AG10803 (cell line): ENCODE data around the gene LRRC4B.

Experiments used
- DNase-seq: peaks from one replicate; pipeline ENCODE4 v3.0.0; 2010; ENCODE audit warnings: low read depth
- H3K4me3 ChIP-seq: 2 replicates; pipeline ENCODE4 v1.5.1; 2011; ENCODE audit warnings: mild to moderate bottlenecking, low read length, control low read depth
- TF ChIP-seq, protein P1 (sequence below): conservative IDR thresholded peaks from 2 replicates; pipeline ENCODE4 v1.5.1; 2011; ENCODE audit warnings: mild to moderate bottlenecking, low read length, control low read depth, inconsistent platforms

LRRC4B gene

DNA sequence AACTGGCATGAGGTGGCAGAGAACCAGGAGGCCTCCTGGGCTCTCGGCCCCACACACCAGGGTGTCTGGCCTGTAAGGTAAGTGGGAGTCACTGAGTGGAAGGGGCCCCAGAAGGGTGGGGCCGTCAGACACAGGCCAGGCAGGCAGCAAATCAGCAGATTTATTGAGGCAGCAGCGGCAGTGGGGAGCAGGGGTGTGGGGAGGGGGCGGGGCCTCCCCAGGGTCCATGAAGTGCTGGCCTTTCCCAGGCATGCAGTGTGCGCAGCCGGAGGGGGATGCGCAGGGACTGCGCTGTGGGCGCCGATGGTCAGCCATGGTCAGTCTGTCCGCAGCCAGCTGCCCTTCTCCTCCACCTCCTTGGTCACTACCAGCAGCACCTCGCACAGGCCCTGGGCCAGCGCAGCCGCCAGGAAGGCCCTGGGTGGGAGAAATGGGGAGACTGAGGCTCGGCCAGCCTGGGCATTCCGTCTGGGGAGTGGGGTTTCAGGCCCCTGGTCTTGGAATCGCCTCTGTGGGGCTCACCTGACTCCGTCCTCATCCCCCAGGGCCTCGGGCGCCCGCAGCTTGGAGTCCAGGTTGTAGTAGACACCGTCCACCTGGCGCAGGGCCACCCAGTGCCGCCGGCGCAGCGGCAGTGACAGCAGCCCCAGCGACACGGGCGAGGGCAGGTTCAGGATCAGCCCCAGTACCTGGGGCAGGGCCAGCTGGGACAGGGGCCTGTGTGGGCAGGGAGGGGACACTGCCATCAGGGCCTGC lies 62.2 kb downstream of the LRRC4B start:
- no peak for DNase-seq
- H3K4me3 ChIP-seq = no peak overlapping the region
- TF ChIP-seq, protein P1, sequence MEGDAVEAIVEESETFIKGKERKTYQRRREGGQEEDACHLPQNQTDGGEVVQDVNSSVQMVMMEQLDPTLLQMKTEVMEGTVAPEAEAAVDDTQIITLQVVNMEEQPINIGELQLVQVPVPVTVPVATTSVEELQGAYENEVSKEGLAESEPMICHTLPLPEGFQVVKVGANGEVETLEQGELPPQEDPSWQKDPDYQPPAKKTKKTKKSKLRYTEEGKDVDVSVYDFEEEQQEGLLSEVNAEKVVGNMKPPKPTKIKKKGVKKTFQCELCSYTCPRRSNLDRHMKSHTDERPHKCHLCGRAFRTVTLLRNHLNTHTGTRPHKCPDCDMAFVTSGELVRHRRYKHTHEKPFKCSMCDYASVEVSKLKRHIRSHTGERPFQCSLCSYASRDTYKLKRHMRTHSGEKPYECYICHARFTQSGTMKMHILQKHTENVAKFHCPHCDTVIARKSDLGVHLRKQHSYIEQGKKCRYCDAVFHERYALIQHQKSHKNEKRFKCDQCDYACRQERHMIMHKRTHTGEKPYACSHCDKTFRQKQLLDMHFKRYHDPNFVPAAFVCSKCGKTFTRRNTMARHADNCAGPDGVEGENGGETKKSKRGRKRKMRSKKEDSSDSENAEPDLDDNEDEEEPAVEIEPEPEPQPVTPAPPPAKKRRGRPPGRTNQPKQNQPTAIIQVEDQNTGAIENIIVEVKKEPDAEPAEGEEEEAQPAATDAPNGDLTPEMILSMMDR = no peak

DNA sequence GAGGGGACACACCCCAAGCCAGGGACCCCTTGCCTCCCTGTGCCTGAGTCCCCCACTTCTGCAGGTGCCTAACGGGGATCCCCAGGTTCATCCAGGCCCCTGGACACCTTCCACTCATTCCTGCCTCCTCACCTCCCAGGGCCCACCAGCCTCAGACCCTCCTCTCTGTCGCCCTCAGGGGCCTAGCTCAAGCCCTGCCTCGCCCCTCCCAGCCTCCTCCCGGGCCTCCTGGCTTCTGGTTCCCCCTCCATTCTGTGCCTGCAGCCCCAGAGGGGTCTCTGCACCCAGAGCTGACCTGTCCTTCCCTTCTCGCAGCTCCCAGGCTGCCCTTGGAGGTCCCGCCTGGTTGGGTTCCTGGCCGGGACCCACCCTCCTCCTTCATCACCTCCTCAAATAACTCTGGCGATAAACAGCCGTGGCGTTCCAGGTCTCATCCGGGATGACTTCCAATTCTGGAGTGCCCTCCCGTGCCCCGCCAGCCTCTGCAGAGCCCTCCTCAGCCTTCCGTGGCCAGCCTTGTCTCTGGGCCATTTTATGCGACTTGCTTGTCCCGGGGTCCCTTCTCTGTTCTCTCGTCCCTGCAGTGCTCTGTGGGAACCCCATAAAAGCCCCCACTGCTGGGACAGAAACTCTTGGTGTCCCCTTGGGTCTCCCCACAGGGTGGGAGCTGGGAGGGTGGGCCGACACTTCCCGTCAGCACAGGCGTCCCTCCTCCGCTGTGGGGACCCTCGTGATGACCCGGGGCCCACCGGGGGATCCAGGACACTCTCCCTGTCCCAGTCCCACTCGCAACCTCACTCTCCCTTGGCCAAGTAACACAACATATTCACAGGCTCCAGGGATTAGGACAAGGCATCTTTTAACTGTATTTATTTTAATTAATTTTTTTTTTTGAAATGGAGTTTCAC lies 66.4 kb downstream of the LRRC4B start:
- TF ChIP-seq, protein P1 = no peak
- DNase-seq = no peak
- H3K4me3 ChIP-seq = no peak overlapping the region

DNA sequence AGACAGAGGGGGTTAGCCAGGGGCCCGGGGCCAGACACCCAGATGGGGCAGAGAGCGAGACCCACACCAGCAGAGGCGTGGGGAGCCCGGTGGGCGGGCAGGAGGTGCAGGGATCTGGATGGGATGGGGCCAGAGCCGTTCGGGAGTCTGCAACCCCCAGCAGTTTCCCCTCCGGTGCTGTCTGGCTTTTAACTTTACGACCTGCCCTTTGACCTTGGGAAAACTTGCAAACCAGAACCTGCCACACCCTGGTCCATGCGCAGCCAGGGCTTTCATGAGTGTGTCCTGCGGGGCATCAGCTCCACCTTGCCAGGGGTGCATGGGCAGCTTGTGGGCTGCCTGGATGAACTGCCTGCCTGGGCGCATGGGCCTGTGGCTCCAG lies 67.1 kb downstream of the LRRC4B start:
- H3K4me3 ChIP-seq = no peak overlapping the region
- no peak for DNase-seq
- TF ChIP-seq, protein P1 = no peak

DNA sequence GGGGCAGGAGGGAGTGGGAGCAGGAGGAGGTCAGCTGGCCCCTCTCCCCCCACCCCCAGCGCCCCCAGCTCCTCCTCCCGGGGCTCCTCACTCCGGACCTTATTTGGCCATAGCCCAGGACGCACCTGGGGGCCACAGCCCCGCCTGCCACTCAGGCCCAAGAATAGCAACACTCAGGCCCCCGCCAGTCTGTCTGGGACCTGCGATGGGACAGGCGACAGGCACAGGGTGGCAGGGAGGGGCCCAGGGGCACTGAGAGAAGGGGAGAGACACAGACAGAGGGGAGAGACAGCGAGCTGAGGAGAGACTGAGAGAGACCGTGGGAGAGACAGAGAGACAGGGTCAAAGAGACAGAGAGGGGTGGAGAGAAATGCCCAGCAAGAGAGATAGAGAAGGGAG lies 67.5 kb downstream of the LRRC4B start:
- DNase-seq = no peak
- TF ChIP-seq, protein P1 = no peak
- no peak overlapping the region for H3K4me3 ChIP-seq

DNA sequence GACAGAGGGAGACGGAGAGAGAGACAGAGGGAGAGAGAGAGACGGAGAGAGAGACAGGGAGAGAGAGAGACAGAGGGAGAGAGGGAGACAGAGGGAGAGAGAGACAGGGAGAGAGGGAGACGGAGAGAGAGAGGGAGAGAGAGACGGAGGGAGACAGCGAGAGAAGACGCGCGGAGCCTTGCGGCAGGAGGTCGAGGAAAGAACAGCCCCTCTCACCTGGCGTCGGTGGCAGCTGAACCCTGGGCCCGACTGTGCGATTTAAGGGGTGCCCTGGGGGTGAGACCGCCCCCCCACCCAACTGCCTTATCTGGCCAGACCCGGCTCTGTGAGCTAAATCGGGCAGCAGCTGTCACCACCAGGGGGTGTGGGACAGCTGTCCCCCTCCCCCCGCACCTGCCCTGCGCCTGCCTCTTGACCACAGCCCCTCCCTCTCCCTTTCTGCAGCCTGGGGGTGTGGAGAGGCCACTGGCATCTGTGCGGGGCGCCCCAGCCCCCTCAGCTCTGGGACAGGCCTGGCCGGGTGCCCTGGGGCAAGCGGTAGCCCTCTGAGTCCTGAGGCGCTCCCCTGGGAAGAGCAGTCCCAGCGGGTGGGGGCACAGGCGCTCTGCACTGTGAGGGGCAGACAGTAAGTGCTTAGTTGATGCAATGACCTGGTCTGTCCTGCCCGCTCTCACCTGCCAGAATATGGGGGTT lies 68.0 kb downstream of the LRRC4B start:
- no peak overlapping the region for H3K4me3 ChIP-seq
- TF ChIP-seq, protein P1 = no peak
- DNase-seq = no peak

DNA sequence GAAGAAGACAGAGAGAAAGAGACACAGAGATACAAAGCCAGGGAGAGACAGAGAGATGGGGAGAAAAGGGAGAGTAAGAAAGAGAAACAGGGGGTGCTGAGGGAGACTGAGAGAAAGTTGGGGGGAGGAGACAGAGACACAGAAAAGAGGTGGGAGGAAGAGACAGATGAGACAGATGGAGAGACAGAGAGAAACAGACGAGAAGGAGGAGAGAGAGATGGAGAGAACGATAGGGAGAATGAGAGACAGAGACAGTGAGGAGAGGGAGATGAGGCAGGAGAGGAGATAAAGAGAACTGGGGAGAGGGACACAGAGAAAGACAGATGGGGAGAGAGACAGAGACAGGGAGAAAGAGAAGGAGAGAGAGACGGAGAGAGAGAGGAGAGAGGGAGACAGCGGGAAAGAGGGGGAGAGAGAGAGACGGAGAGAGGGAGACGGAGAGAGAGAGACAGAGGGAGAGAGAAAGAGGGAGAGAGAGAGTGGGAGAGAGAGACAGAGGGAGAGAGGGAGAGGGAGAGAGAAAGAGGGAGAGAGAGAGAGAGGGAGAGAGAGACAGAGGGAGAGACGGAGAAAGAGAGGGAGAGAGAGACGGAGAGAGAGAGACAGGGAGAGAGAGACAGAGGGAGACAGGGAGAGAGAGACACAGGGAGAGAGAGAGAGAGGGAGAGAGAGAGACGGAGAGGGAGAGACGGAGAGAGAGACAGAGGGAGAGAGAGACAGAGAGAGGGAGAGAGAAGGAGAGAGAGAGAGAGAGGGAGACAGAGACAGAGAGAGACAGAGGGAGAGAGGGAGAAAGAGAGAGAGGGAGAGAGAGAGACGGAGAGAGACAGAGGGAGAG lies 69.8 kb downstream of the LRRC4B start:
- DNase-seq = no peak
- TF ChIP-seq, protein P1 = no peak
- no peak overlapping the region for H3K4me3 ChIP-seq
